GM19351 (cell line): Measurements from ENCODE around the gene CAPS.
"Not testable (repeated sequence)": the region's sequence is repeated elsewhere in the genome, so short reads cannot be mapped to it uniquely, and the experiment has no call there.

Experiments used
- ATAC-seq: cut with Tn5 transposase; IDR thresholded peaks from one replicate; pipeline ENCODE4 v1.9.1; 2021; ENCODE audit warnings: mild to moderate bottlenecking, moderate library complexity; ENCODE audit not compliant: unreplicated experiment

Gene CAPS

GRCh38 chr19:5913739-5914357, at the start of gene CAPS:
Gene CAPS, plus strand, starts transcription at chr19:5914254. Its CDS starts 153 bp downstream, at chr19:5914407.
- ATAC-seq = no peak

- ATAC-seq = no peak
Observed at GRCh38 chr19:5864725-5865486, 49.1 kb upstream of the CAPS start.

GRCh38 chr19:5865772-5866171, 48.3 kb upstream of the CAPS start:
- no peak for ATAC-seq

DNA sequence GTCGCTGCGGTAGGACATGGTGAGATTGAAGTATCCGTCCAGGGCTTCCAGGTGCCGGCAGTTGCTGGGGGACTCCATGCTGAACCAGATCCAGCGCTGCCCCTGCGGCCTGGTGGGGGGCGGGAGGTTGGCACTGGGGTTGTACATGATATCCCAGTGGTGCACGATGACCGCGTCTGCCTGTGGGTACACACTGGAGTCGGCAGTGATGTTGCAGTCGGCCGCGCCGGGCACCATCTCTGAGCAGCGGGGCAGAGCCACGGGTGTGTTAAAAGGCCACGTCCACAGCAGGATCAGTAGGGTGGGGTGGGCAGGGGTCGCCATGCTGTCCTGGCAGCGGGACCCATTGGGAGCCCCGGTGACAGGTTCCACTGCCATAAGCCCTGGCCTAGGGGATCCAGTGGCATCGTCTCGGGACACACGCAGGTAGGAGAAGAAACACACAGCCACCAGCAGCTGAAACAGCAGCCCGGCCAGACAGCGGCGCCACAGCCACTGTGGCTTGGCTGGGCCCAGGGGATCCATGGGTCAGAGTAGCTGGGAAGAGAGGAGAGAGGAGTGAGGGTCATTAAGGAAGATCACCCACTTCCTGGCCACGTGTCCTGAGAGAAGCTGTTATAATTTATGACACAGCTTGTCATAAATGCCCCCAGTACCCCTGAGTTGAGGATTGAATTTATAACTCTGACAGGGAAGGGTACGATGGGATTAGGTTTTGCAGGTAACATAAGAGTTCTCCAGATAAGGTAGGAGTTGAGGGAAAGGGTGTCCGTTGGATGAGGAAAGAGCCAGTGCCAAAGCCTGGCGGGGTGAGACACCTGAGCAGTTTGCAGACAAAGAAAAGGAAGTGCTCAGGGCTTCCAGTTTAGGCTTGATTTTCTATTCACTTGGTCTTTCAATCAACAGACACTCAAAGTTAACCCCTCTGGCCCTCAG, 46.6 kb upstream of the CAPS start:
- no peak for ATAC-seq

- ATAC-seq = no peak
Observed at GRCh38 chr19:5870986-5871394, 43.1 kb upstream of the CAPS start.

- ATAC-seq = no peak
Observed at GRCh38 chr19:5873617-5874199, 40.3 kb upstream of the CAPS start.

- not testable (repeated sequence) for ATAC-seq
Observed at GRCh38 chr19:5874496-5874895, 39.6 kb upstream of the CAPS start.

DNA sequence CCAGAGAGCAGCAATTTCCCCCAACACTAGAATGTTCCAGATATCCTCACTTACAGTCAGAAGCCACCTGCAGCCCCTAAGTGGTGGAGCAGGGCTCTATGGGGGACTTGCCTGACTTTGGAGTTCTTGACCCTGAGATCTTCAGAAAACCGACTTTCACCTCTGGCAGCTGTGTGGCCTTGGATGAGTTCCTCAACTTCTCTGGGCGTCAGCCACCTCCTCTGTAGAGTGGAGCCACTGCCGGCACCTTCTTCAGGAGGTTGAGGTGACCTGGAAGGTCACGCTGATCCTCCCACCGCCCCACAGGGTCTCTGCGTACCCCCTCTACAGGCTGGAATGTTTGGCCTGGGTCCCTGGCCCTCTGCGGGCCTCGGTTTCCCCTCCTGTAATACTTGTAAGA, 36.6 kb upstream of the CAPS start:
- no peak for ATAC-seq

GRCh38 chr19:5877882-5878281, 36.2 kb upstream of the CAPS start:
- ATAC-seq = no peak

- no peak for ATAC-seq
Observed at GRCh38 chr19:5880196-5880595, 33.9 kb upstream of the CAPS start.

DNA sequence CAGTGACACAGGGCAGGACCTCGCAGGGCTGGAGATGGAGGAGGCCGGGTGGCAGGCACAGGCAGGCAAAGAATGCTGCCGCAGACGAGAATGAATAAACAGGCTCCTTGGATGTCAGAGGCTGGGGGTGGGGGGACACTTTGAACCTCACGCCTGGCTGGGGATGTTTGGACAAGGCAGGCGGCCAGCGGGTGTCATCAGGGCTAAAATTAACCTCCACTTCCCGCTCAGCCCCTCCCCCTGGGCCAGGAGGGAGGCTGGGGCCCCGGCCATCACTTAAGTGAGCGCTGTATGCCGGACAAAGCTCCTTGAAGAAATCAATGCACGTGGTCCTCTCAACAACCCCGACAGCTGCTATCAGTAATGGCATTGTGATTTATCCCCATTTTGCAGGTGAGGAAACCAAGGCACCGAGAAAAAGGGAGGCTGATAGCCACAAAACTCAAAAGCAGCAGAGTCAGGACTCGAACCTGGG, 33.4 kb upstream of the CAPS start:
- ATAC-seq = no peak

GRCh38 chr19:5881543-5882299, 32.3 kb upstream of the CAPS start:
- ATAC-seq = no peak

GRCh38 chr19:5882421-5882968, 31.6 kb upstream of the CAPS start:
- ATAC-seq = no peak

DNA sequence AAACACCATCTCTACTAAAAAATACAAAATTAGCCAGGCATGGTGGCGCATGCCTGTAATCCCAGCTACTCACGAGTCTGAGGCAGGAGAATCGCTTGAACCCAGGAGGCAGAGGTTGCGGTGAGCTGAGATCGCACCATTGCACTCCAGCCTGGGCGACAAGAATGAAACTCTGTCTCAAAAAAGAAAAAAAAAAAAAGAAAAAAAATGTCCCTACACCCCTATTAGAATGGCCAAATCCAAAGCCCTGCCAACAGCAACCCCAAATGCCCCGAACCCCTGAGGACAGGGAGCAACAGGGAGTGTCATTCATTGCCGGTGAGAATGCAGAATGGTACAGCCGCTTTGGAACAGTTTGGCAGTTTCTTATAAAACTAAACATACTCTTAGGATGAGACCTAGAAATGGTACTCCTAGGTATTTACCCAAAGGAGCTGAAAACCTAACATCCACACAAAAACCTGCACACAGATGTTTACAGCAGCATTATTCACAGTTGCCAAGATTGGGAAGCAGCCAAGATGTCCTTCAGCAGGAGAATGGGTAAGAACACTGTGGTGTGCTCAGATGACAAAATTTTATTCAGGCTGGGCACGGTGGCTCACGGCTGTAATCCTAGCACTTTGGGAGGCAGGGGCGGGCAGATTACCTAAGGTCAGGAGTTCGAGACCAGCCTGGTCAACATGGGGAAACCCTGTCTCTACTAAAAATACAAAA, 30.7 kb upstream of the CAPS start:
- not testable (repeated sequence) for ATAC-seq

GRCh38 chr19:5884065-5884811, 29.8 kb upstream of the CAPS start:
- not testable (repeated sequence) for ATAC-seq

DNA sequence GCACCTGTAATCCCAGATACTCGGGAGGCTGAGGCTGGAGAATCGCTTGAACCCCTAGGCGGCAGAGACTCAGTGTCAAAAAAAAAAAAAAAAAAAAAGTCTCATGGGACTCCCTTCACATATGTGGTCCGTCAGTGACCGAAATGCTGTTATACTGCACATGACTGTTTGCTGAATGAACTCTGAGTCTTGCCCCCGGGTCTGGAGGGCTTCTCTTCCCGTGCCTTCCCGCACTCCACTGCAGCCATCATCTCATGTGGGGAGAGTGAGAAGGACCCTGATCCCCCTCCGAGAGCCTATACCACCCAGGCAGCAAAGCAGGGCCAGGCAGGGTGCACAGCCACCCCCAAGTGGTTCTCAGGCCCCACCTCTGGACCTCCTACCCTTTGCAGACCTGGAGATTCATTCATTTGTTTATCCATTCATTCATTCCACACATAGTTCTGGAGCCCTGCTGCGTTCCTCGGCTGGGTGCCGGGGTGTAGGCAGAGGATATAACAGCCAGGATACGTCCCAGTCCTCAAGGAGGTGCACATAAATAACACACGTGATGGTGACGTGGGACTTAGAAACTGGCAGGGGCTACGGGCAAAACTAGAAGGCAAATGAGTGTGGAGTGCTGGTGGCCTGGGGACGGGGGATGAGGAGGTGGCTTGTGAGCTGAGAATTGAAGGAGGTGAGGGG, 24.6 kb upstream of the CAPS start:
- no peak for ATAC-seq

GRCh38 chr19:5890099-5890498, 24.0 kb upstream of the CAPS start:
- ATAC-seq = no peak

GRCh38 chr19:5891572-5891937, 22.5 kb upstream of the CAPS start:
- no peak for ATAC-seq
